Activated naive CD8-positive, alpha-beta T cell treated with anti-CD3 and anti-CD28 coated beads, Interleukin-2, amount 10 ng/mL, durations not matched to agents 7 days and 5 days (primary cell): Measurements from ENCODE around the gene P2RY12. TPM values are rescaled to one million over a fixed set of nuclear protein-coding genes. Genes with fewer than 3 reads are reported as not detected.

Experiments used
- ATAC-seq: fragments of 150-1000 bp; cut with Tn5 transposase; one replicate; pipeline ENCODE4 v1.10.0; 2021; ENCODE audit warnings: low read depth, moderate library complexity
- POLR2A ChIA-PET: fragments of 350-600 bp; sonication (Branson Sonifier 250); formaldehyde crosslinking; loops from one replicate; lab custom pipeline; 2021; ENCODE audit warnings: antibody characterized with exemption; lab: Charles Lee
- DNase-seq: peaks from one replicate; pipeline ENCODE4 v3.0.0; 2021
- H3K27ac Mint-ChIP-seq: one replicate; pipeline ENCODE4 v1.8.0; 2022; ENCODE audit warnings: mild to moderate bottlenecking, mixed read lengths
- H3K27me3 Mint-ChIP-seq: one replicate; pipeline ENCODE4 v1.8.0; 2022; ENCODE audit warnings: mild to moderate bottlenecking, moderate library complexity, mixed read lengths
- H3K36me3 Mint-ChIP-seq: one replicate; pipeline ENCODE4 v1.8.0; 2021; ENCODE audit warnings: mild to moderate bottlenecking, mixed read lengths
- H3K4me1 Mint-ChIP-seq: one replicate; pipeline ENCODE4 v1.8.0; 2021; ENCODE audit warnings: mixed read lengths
- H3K4me3 Mint-ChIP-seq: one replicate; pipeline ENCODE4 v1.8.0; 2022; ENCODE audit warnings: mild to moderate bottlenecking, moderate library complexity, mixed read lengths
- H3K9me3 Mint-ChIP-seq: one replicate; pipeline ENCODE4 v1.8.0; 2021; ENCODE audit warnings: mixed read lengths
- total RNA-seq, 2 experiments: library from RNA; stranded (reverse); gene quantifications; one replicate each; pipeline ENCODE4 v1.2.3, GENCODE V29; 2021

The P2RY12 gene
- total RNA-seq, 2 experiments from 2014 or later = not detected

GRCh38 chr3:151386056-151386455, 1.5 kb upstream of the P2RY12 start:
- Mint-ChIP-seq H3K4me3 (no peak overlapping the region), H3K9me3 (no peaks in the 10 kb centered on the region), H3K36me3 (no peaks in the 10 kb centered on the region), H3K4me1 (peaks cover 10% of the 10 kb centered on the region), H3K27ac (no peak overlapping the region), H3K27me3 (peaks cover 3% of the 10 kb centered on the region)
- ATAC-seq (no peak), DNase-seq (no peak)
- POLR2A ChIA-PET = no interaction called here

- POLR2A ChIA-PET = no interaction called here
- H3K27ac Mint-ChIP-seq = no peak overlapping the region
- no peaks in the 10 kb centered on the region for H3K9me3 Mint-ChIP-seq
- peak; percentile 39 for ATAC-seq
- peak overlapping the region; percentile 44 for H3K4me3 Mint-ChIP-seq
- H3K36me3 Mint-ChIP-seq = no peaks in the 10 kb centered on the region
- H3K27me3 Mint-ChIP-seq = no peaks in the 10 kb centered on the region
- peaks cover 10% of the 10 kb centered on the region for H3K4me1 Mint-ChIP-seq
- DNase-seq = no peak
Observed at GRCh38 chr3:151383956-151384355, 597 bp downstream of the P2RY12 start.

- POLR2A ChIA-PET = no interaction called here
- H3K27me3 Mint-ChIP-seq = no peaks in the 10 kb centered on the region
- no peak overlapping the region for H3K27ac Mint-ChIP-seq
- H3K4me1 Mint-ChIP-seq = peaks cover 10% of the 10 kb centered on the region
- H3K9me3 Mint-ChIP-seq = no peaks in the 10 kb centered on the region
- ATAC-seq = no peak
- no peak overlapping the region for H3K4me3 Mint-ChIP-seq
- H3K36me3 Mint-ChIP-seq = no peaks in the 10 kb centered on the region
- DNase-seq = no peak
Observed at GRCh38 chr3:151383111-151383510, 1.4 kb downstream of the P2RY12 start.

GRCh38 chr3:151382671-151383070, 1.9 kb downstream of the P2RY12 start:
- POLR2A ChIA-PET = no interaction called here
- no peaks in the 10 kb centered on the region for H3K27me3 Mint-ChIP-seq
- ATAC-seq = no peak
- H3K27ac Mint-ChIP-seq = no peak overlapping the region
- DNase-seq = no peak
- H3K4me1 Mint-ChIP-seq = peaks cover 8% of the 10 kb centered on the region
- no peaks in the 10 kb centered on the region for H3K9me3 Mint-ChIP-seq
- H3K4me3 Mint-ChIP-seq = no peak overlapping the region
- H3K36me3 Mint-ChIP-seq = no peaks in the 10 kb centered on the region

- DNase-seq (no peak), ATAC-seq (no peak)
- no peak overlapping the region for H3K27ac Mint-ChIP-seq
- H3K36me3 Mint-ChIP-seq = no peaks in the 10 kb centered on the region
- POLR2A ChIA-PET = no interaction called here
- H3K4me3 Mint-ChIP-seq = no peak overlapping the region
- H3K4me1 Mint-ChIP-seq = peaks cover 6% of the 10 kb centered on the region
- H3K9me3 Mint-ChIP-seq = no peaks in the 10 kb centered on the region
- no peaks in the 10 kb centered on the region for H3K27me3 Mint-ChIP-seq
Observed at GRCh38 chr3:151379083-151379734, 5.3 kb downstream of the P2RY12 start.

GRCh38 chr3:151377768-151378385, 6.7 kb downstream of the P2RY12 start:
- peaks cover 3% of the 10 kb centered on the region for H3K4me1 Mint-ChIP-seq
- ATAC-seq (no peak), DNase-seq (no peak)
- no peaks in the 10 kb centered on the region for H3K36me3 Mint-ChIP-seq
- H3K27ac Mint-ChIP-seq = no peak overlapping the region
- POLR2A ChIA-PET = no interaction called here
- H3K27me3 Mint-ChIP-seq = no peaks in the 10 kb centered on the region
- H3K4me3 Mint-ChIP-seq = no peak overlapping the region
- no peaks in the 10 kb centered on the region for H3K9me3 Mint-ChIP-seq

- Mint-ChIP-seq H3K27me3 (peaks cover 5% of the 10 kb centered on the region), H3K36me3 (no peaks in the 10 kb centered on the region), H3K27ac (no peak overlapping the region), H3K4me3 (no peak overlapping the region), H3K9me3 (no peaks in the 10 kb centered on the region), H3K4me1 (no peaks in the 10 kb centered on the region)
- POLR2A ChIA-PET = no interaction called here
- ATAC-seq = no peak
- DNase-seq = no peak
Observed at GRCh38 chr3:151372063-151372820, 12.3 kb downstream of the P2RY12 start.

- H3K4me3 Mint-ChIP-seq = no peak overlapping the region
- H3K27ac Mint-ChIP-seq = no peak overlapping the region
- no peaks in the 10 kb centered on the region for H3K4me1 Mint-ChIP-seq
- ATAC-seq (no peak), DNase-seq (no peak)
- POLR2A ChIA-PET = no interaction called here
- peaks cover 5% of the 10 kb centered on the region for H3K27me3 Mint-ChIP-seq
- H3K36me3 Mint-ChIP-seq = no peaks in the 10 kb centered on the region
- no peaks in the 10 kb centered on the region for H3K9me3 Mint-ChIP-seq
Observed at GRCh38 chr3:151371526-151371925, 13.0 kb downstream of the P2RY12 start.

- DNase-seq = no peak
- POLR2A ChIA-PET = no interaction called here
- H3K36me3 Mint-ChIP-seq = no peaks in the 10 kb centered on the region
- no peaks in the 10 kb centered on the region for H3K4me1 Mint-ChIP-seq
- no peaks in the 10 kb centered on the region for H3K9me3 Mint-ChIP-seq
- H3K27me3 Mint-ChIP-seq = peaks cover 9% of the 10 kb centered on the region
- ATAC-seq = no peak
- H3K4me3 Mint-ChIP-seq = no peak overlapping the region
- no peak overlapping the region for H3K27ac Mint-ChIP-seq
Observed at GRCh38 chr3:151367448-151367847, 17.1 kb downstream of the P2RY12 start.

- Mint-ChIP-seq H3K27ac (no peak overlapping the region), H3K4me1 (no peaks in the 10 kb centered on the region), H3K4me3 (no peak overlapping the region), H3K36me3 (no peaks in the 10 kb centered on the region), H3K27me3 (peaks cover 9% of the 10 kb centered on the region), H3K9me3 (no peaks in the 10 kb centered on the region)
- POLR2A ChIA-PET = no interaction called here
- ATAC-seq (no peak), DNase-seq (no peak)
Observed at GRCh38 chr3:151366993-151367392, 17.6 kb downstream of the P2RY12 start.

GRCh38 chr3:151362751-151363174, 21.8 kb downstream of the P2RY12 start:
- Mint-ChIP-seq H3K27me3 (peaks cover 6% of the 10 kb centered on the region), H3K4me1 (no peaks in the 10 kb centered on the region), H3K36me3 (no peaks in the 10 kb centered on the region), H3K9me3 (no peaks in the 10 kb centered on the region), H3K4me3 (no peak overlapping the region), H3K27ac (no peak overlapping the region)
- POLR2A ChIA-PET = no interaction called here
- DNase-seq (no peak), ATAC-seq (no peak)

GRCh38 chr3:151357463-151357850, 27.1 kb downstream of the P2RY12 start:
- Mint-ChIP-seq H3K4me1 (no peaks in the 10 kb centered on the region), H3K36me3 (no peaks in the 10 kb centered on the region), H3K27ac (no peak overlapping the region), H3K4me3 (no peak overlapping the region), H3K9me3 (no peaks in the 10 kb centered on the region), H3K27me3 (peaks cover 4% of the 10 kb centered on the region)
- DNase-seq (no peak), ATAC-seq (no peak)
- POLR2A ChIA-PET = no interaction called here

- POLR2A ChIA-PET = no interaction called here
- ATAC-seq (no peak), DNase-seq (no peak)
- H3K27me3 Mint-ChIP-seq = peaks cover 7% of the 10 kb centered on the region
- no peak overlapping the region for H3K4me3 Mint-ChIP-seq
- no peaks in the 10 kb centered on the region for H3K36me3 Mint-ChIP-seq
- peaks cover 1% of the 10 kb centered on the region for H3K4me1 Mint-ChIP-seq
- H3K9me3 Mint-ChIP-seq = no peaks in the 10 kb centered on the region
- H3K27ac Mint-ChIP-seq = no peak overlapping the region
Observed at GRCh38 chr3:151356794-151357462, 27.6 kb downstream of the P2RY12 start.
